Measurements from ENCODE around the gene PRR23E. TPM values are rescaled to one million over a fixed set of nuclear protein-coding genes. Genes with fewer than 3 reads are reported as not detected.

Gene PRR23E
- total RNA-seq, 3 donors from 2014 or later: not detected

DNA sequence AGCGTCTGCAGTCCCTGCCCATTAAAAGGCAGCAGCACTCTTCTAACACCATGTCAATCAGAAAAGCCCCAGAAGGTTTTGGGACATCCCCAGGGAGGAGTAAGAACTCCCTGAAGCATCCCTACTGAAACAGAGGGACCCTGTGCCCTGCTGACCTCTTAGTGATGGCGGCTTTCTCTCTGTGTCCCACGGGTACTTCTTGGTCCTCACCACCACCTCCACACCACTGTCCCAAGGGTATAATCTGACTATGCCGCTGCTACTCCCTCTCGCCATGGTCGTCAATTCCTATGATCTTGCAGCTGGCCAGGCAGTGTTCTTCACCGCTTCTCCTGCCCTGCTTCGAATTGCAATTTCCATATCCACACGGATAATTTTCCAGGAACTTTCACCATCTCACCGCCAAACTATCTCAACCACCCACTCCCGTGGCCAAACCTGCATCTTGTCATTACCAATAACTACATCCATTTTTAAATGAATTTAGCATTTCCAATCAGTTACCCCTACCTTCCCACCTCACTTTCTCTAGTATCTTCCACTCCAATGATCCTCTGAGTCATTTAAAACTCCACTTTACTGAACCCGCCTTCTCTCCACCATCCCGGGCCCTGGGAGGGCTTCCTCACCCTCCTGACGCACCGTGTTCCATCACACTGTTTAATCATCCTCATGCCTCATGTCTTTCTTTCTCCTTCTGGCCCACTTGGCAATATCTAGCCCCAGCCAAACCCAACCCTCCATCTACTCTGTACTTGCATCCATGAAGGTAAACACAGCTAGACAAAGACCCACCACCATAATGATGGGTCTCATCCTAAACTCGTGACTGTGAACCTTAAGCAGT lies 23.7 kb downstream of the PRR23E start:
- TF ChIP-seq, protein P1, sequence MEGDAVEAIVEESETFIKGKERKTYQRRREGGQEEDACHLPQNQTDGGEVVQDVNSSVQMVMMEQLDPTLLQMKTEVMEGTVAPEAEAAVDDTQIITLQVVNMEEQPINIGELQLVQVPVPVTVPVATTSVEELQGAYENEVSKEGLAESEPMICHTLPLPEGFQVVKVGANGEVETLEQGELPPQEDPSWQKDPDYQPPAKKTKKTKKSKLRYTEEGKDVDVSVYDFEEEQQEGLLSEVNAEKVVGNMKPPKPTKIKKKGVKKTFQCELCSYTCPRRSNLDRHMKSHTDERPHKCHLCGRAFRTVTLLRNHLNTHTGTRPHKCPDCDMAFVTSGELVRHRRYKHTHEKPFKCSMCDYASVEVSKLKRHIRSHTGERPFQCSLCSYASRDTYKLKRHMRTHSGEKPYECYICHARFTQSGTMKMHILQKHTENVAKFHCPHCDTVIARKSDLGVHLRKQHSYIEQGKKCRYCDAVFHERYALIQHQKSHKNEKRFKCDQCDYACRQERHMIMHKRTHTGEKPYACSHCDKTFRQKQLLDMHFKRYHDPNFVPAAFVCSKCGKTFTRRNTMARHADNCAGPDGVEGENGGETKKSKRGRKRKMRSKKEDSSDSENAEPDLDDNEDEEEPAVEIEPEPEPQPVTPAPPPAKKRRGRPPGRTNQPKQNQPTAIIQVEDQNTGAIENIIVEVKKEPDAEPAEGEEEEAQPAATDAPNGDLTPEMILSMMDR (IDR thresholded peaks at IDR 0.05): no peak
- no peaks in the 10 kb centered on the region for H3K9me3 ChIP-seq
- no peak overlapping the region for H3K4me3 ChIP-seq
- H3K36me3 ChIP-seq (ENCODE audit: low read depth): no peaks in the 10 kb centered on the region
- no peak for DNase-seq
- no peaks in the 10 kb centered on the region for H3K4me1 ChIP-seq (ENCODE audit: low read depth)
- intact Hi-C loops (cut with DNase I, micrococcal nuclease): no loop called here
- no peak for ATAC-seq

DNA sequence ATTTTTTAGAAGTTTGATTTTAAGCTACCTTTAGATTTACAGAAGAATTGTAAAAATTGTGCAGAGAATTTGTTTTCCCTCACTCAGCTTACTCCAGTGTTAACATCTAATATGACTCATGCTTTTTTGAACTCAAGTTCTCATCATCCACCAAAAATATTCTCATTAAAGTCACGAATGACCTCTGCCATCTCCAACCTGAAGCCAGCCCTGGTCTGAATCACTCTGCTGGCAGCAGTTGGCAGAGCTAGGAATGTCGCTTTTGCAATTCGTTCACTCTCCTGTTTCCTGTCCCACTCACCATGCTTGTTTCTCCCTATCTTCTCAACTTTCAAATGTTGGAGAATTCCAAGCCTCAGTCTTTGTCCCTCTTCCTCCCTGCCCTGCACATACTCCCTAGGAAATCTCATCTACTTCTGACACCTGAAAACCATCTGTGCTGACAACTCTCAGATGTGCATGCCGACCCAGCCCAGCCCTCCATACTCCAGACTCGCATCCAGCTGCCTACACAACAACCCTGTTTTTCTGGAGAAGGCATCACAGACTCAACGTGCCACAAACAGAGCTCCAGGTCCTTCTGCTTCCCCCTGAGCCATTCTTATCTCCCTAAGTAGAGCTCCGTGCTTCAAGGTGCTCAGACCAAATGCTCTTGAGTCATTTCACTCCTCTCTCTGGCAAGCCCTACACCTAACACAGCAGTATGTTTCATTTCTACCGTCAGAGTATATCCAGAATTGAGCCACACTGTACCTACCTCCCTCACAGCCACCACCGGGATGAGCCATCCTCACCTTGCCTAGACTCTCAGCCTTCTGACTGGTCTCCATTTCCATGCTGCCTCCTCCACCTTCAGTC lies 24.9 kb downstream of the PRR23E start:
- Histone ChIP-seq H3K36me3 (ENCODE audit: low read depth) (no peaks in the 10 kb centered on the region), H3K4me3 (no peak overlapping the region), H3K4me1 (ENCODE audit: low read depth) (no peaks in the 10 kb centered on the region), H3K9me3 (no peaks in the 10 kb centered on the region)
- intact Hi-C loops (cut with DNase I, micrococcal nuclease): no loop called here
- DNase-seq: no peak
- ATAC-seq: no peak
- TF ChIP-seq, protein P1 (IDR thresholded peaks at IDR 0.05): no peak

DNA sequence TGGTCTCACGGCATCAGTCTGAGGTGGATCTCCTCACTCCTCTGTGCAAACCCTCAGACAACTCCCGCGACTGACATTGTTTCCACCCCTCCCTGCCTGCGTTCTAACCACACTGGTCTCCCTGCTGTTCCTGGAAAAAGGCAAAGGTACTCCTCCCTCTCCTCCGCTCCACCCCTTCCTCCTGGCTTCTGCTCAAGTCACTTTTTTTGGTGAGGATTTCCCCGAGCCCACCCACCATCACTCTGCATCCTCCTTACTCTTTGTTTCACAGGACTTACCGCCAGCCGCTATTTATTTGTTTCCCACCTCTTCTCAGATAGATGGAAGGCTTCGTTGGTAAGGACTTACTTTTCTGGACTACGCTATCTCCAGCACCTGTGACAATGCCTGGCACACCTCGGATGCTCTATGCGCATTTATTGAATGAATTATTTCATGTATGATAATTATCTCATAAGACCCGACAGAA lies 25.6 kb downstream of the PRR23E start:
- Histone ChIP-seq H3K36me3 (ENCODE audit: low read depth) (no peaks in the 10 kb centered on the region), H3K9me3 (no peaks in the 10 kb centered on the region), H3K4me3 (no peak overlapping the region), H3K4me1 (ENCODE audit: low read depth) (no peaks in the 10 kb centered on the region)
- intact Hi-C loops (cut with DNase I, micrococcal nuclease): no loop called here
- DNase-seq (no peak), ATAC-seq (no peak)
- TF ChIP-seq, protein P1 (IDR thresholded peaks at IDR 0.05): no peak

DNA sequence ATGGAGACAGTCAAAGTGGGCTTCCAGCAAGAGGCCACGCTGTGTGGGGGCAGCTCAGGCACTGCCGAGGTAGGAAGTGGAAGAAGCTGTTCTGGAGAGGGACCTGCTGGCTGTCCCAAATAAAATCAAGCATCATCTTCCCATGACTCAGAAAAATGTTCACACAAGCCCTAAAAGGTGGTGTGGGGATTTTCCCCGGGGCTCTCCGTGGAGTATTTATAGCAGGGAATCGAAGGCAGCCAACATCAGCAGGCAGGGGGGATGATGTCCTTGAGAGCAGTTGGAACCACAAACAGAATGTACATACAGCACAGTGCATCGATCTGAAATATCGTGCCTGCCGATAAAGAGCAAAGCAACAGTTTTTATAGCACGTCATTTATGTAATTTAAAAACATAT lies 27.6 kb downstream of the PRR23E start:
- ATAC-seq (no peak), DNase-seq (no peak)
- Histone ChIP-seq H3K36me3 (ENCODE audit: low read depth) (no peaks in the 10 kb centered on the region), H3K9me3 (no peaks in the 10 kb centered on the region), H3K4me3 (no peak overlapping the region), H3K4me1 (ENCODE audit: low read depth) (no peaks in the 10 kb centered on the region)
- TF ChIP-seq, protein P1 (IDR thresholded peaks at IDR 0.05): no peak
- intact Hi-C loops (cut with DNase I, micrococcal nuclease): no loop called here

DNA sequence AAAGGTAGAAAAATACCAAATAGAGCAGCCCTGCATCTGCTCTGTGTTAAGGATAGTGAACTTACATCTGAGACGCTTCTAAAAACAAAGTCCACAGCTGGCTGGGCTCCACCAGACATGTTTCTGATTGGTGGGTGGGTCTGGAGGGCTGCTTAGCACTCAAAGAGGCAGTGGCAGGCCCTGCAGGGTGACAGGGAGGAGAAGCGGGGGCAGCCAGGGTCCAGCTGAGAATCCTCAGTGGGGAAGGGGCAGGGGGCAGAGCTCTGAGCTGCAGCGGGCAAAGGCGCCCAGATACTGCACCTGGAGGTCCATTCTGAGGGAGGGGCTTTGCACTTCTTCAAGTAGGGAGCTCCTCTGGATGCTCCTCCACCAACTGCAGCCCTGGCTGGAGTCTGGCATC lies 28.1 kb downstream of the PRR23E start:
- no peak overlapping the region for H3K4me3 ChIP-seq
- intact Hi-C loops (cut with DNase I, micrococcal nuclease): no loop called here
- DNase-seq (no peak), ATAC-seq (no peak)
- H3K4me1 ChIP-seq (ENCODE audit: low read depth): no peaks in the 10 kb centered on the region
- no peaks in the 10 kb centered on the region for H3K9me3 ChIP-seq
- no peaks in the 10 kb centered on the region for H3K36me3 ChIP-seq (ENCODE audit: low read depth)
- TF ChIP-seq, protein P1 (IDR thresholded peaks at IDR 0.05): no peak
